Measurements from ENCODE around the gene TXNRD1.

DNA sequence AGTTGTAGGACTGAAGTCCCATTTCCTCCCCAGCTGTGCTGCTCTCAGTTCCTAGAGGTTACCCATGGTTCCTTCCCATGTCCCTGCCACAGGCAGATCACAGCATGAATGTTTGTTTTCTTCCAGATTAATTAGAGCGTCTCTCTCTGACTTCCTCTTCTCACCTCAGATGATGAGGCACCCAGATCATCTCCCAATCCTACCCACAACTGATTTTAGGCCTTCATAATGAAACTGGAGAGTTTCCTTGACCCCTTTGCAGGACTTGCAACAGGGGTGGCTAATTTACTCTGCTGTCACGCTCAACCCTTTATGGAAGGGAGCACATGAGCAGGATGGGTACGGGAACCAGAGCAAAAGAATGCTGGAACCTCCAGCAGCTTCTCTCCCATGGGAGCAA is 32.1 kb upstream of the TXNRD1 start:
- TF ChIP-seq, protein P1, sequence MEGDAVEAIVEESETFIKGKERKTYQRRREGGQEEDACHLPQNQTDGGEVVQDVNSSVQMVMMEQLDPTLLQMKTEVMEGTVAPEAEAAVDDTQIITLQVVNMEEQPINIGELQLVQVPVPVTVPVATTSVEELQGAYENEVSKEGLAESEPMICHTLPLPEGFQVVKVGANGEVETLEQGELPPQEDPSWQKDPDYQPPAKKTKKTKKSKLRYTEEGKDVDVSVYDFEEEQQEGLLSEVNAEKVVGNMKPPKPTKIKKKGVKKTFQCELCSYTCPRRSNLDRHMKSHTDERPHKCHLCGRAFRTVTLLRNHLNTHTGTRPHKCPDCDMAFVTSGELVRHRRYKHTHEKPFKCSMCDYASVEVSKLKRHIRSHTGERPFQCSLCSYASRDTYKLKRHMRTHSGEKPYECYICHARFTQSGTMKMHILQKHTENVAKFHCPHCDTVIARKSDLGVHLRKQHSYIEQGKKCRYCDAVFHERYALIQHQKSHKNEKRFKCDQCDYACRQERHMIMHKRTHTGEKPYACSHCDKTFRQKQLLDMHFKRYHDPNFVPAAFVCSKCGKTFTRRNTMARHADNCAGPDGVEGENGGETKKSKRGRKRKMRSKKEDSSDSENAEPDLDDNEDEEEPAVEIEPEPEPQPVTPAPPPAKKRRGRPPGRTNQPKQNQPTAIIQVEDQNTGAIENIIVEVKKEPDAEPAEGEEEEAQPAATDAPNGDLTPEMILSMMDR (IDR thresholded peaks at IDR 0.05) = no peak
- no peak for TF ChIP-seq POLR2A (IDR thresholded peaks at IDR 0.05)

Measured in uterus (tissue), 2 donors.